H1 (cell line): ENCODE results near the gene INPP4B. TPM values are rescaled to one million over a fixed set of nuclear protein-coding genes. Genes with fewer than 3 reads are reported as not detected.

Experiments used
- CTCF ChIA-PET: fragments of 300-600 bp; sonication (Branson Sonifier 250); formaldehyde crosslinking; loops from one replicate; lab custom pipeline; 2021; ENCODE audit not compliant: partially characterized antibody; lab: Charles Lee
- POLR2A ChIA-PET: fragments of 300-600 bp; sonication (Branson Sonifier 250); formaldehyde crosslinking; loops from one replicate; lab custom pipeline; 2021; ENCODE audit warnings: inconsistent platforms; ENCODE audit not compliant: partially characterized antibody; lab: Charles Lee
- DNase-seq, 2 experiments: peaks; one replicate each; pipeline versions ENCODE4 v3.0.0 to v3.0.0-alpha.2; 2010 to 2022; ENCODE audit warnings: low spot score in 2 of 2, low read depth in 1 of 2, mixed read lengths in 1 of 2
- FAIRE-seq: peaks from 2 replicates; lab custom pipeline; 2011; peaks lifted over from hg19 to GRCh38; lab: Jason Lieb, UNC
- H2AFZ ChIP-seq: 2 replicates; pipeline ENCODE4 v1.8.1; 2012; ENCODE audit warnings: low read length, inconsistent platforms
- H2AK5ac ChIP-seq: 2 replicates; pipeline ENCODE4 v1.6.1; 2013; ENCODE audit warnings: low read depth, low read length
- H2BK120ac ChIP-seq: replicated peaks from 2 replicates; pipeline ENCODE3; 2013; ENCODE audit warnings: low read depth, low read length, inconsistent platforms
- H2BK12ac ChIP-seq: 2 replicates; pipeline ENCODE4 v1.6.1; 2013; ENCODE audit warnings: low read depth, low read length
- H2BK15ac ChIP-seq: 2 replicates; pipeline ENCODE4 v1.6.1; 2013; ENCODE audit warnings: low read length
- H2BK20ac ChIP-seq: 2 replicates; pipeline ENCODE4 v1.6.1; 2013; ENCODE audit warnings: low read length
- H2BK5ac ChIP-seq: 2 replicates; pipeline ENCODE4 v1.6.1; 2013; ENCODE audit warnings: low read depth, low read length
- H3K14ac ChIP-seq: 2 replicates; pipeline ENCODE4 v1.6.1; 2013; ENCODE audit warnings: inconsistent platforms; ENCODE audit not compliant: insufficient read length
- H3K18ac ChIP-seq: 2 replicates; pipeline ENCODE4 v1.6.1; 2013; ENCODE audit warnings: low read length; ENCODE audit errors: extremely low read depth
- H3K23ac ChIP-seq: 2 replicates; pipeline ENCODE4 v1.6.1; 2013; ENCODE audit warnings: inconsistent platforms; ENCODE audit not compliant: insufficient read length
- H3K23me2 ChIP-seq: 2 replicates; pipeline ENCODE4 v1.6.1; 2013; ENCODE audit warnings: low read depth, low read length
- H3K27ac ChIP-seq: 2 replicates; pipeline ENCODE4 v1.6.1; 2011; ENCODE audit warnings: low read depth, low read length, inconsistent platforms
- H3K27me3 ChIP-seq, 4 experiments: replicated peaks in 1 of 4; 1 replicate in 1 of 4; 2 replicates in 3 of 4; pipeline versions ENCODE4 v1.6.1 to v1.8.1; 2011 to 2013; ENCODE audit warnings: low read length in 3 of 4, mild to moderate bottlenecking in 3 of 4, inconsistent platforms in 2 of 4, mixed read lengths in 2 of 4, moderate library complexity in 1 of 4; ENCODE audit not compliant: control insufficient read depth in 3 of 4, insufficient read depth in 3 of 4; ENCODE audit errors: extremely low read depth in 1 of 4
- H3K36me3 ChIP-seq, 4 experiments: 2 replicates each; pipeline versions ENCODE4 v1.6.1 to v1.8.1; 2011 to 2013; ENCODE audit warnings: mild to moderate bottlenecking in 4 of 4, low read length in 3 of 4, moderate library complexity in 2 of 4, control low read depth in 1 of 4, inconsistent platforms in 1 of 4; ENCODE audit not compliant: insufficient read depth in 4 of 4, control insufficient read depth in 2 of 4
- H3K4ac ChIP-seq: replicated peaks from 2 replicates; pipeline ENCODE3; 2013; ENCODE audit warnings: low read length, low read depth, mixed read lengths, inconsistent platforms; ENCODE audit not compliant: insufficient read length
- H3K4me1 ChIP-seq, 4 experiments: replicated peaks in 1 of 4; 1 replicate in 1 of 4; 2 replicates in 3 of 4; pipeline versions ENCODE4 v1.6.1 to v1.8.1; 2011 to 2013; ENCODE audit warnings: low read length in 3 of 4, inconsistent platforms in 2 of 4, mixed read lengths in 1 of 4; ENCODE audit not compliant: insufficient read depth in 4 of 4, control insufficient read depth in 3 of 4
- H3K4me2 ChIP-seq, 2 experiments: 2 replicates each; pipeline versions ENCODE4 v1.6.1 to v1.8.1; 2011 to 2013; ENCODE audit warnings: low read depth in 2 of 2, low read length in 2 of 2, control low read depth in 1 of 2, inconsistent platforms in 1 of 2, mild to moderate bottlenecking in 1 of 2; ENCODE audit not compliant: insufficient read depth in 1 of 2
- H3K4me3 ChIP-seq, 4 experiments: fragments of 200-600, 300-600 bp in 1 of 4; sonication (generic), shearing (Covaris generic), sonication (Bioruptor Twin) in 1 of 4; 2 replicates each; pipeline versions ENCODE4 v1.5.1 to v1.8.1; 2011 to 2016; ENCODE audit warnings: low read length in 4 of 4, low read depth in 3 of 4, control low read depth in 2 of 4, inconsistent platforms in 2 of 4, mild to moderate bottlenecking in 2 of 4, mixed read lengths in 1 of 4, moderate library complexity in 1 of 4; ENCODE audit not compliant: insufficient read depth in 2 of 4; ENCODE audit errors: extremely low read depth in 1 of 4
- H3K56ac ChIP-seq: replicated peaks from 2 replicates; pipeline ENCODE3; 2013; ENCODE audit warnings: low read depth, mild to moderate bottlenecking, mixed read lengths, low read length, inconsistent platforms; ENCODE audit not compliant: insufficient read length
- H3K79me1 ChIP-seq: 2 replicates; pipeline ENCODE4 v1.6.1; 2013; ENCODE audit warnings: low read depth, low read length, control low read depth
- H3K79me2 ChIP-seq, 2 experiments: 2 replicates each; pipeline versions ENCODE4 v1.6.1 to v1.8.1; 2012 to 2013; ENCODE audit warnings: low read length in 2 of 2, mild to moderate bottlenecking in 2 of 2, inconsistent platforms in 1 of 2; ENCODE audit not compliant: insufficient read depth in 2 of 2, control insufficient read depth in 1 of 2
- H3K9ac ChIP-seq, 4 experiments: replicated peaks in 1 of 4; 1 replicate in 1 of 4; 2 replicates in 3 of 4; pipeline versions ENCODE4 v1.6.1 to v1.8.1; 2011 to 2013; ENCODE audit warnings: low read depth in 3 of 4, low read length in 3 of 4, control low read depth in 2 of 4, mild to moderate bottlenecking in 2 of 4, moderate library complexity in 2 of 4, inconsistent platforms in 1 of 4; ENCODE audit errors: extremely low read depth in 1 of 4
- H3K9me3 ChIP-seq, 2 experiments: 2 replicates each; pipeline versions ENCODE4 v1.6.1 to v1.8.1; 2012 to 2013; ENCODE audit warnings: mild to moderate bottlenecking in 2 of 2, moderate library complexity in 2 of 2, control low read depth in 1 of 2, inconsistent platforms in 1 of 2, low read depth in 1 of 2, low read length in 1 of 2, mixed read lengths in 1 of 2; ENCODE audit not compliant: insufficient read depth in 2 of 2
- H4K20me1 ChIP-seq, 2 experiments: replicated peaks in 1 of 2; 2 replicates each; pipeline versions ENCODE3 to v1.8.1; 2011 to 2013; ENCODE audit warnings: inconsistent platforms in 2 of 2, low read length in 2 of 2, mild to moderate bottlenecking in 1 of 2; ENCODE audit not compliant: insufficient read depth in 2 of 2, control insufficient read depth in 1 of 2
- H4K5ac ChIP-seq: 2 replicates; pipeline ENCODE4 v1.6.1; 2013; ENCODE audit warnings: low read length, low read depth, mixed read lengths, inconsistent platforms; ENCODE audit not compliant: insufficient read length
- H4K8ac ChIP-seq: 2 replicates; pipeline ENCODE4 v1.8.0; 2013; ENCODE audit warnings: mild to moderate bottlenecking, moderate library complexity, low read length, inconsistent platforms; ENCODE audit not compliant: insufficient read depth; ENCODE audit errors: extremely low read depth
- H4K91ac ChIP-seq: replicated peaks from 2 replicates; pipeline ENCODE3; 2013; ENCODE audit warnings: low read length, mixed read lengths, inconsistent platforms; ENCODE audit not compliant: insufficient read length
- CBX5 ChIP-seq: fragments of 300-800, 300-1000 bp; sonication (generic); IDR thresholded peaks from 2 replicates; pipeline ENCODE4 v1.7.1; 2016; ENCODE audit warnings: antibody characterized with exemption, low read length, low read depth
- EGR1 ChIP-seq: IDR thresholded peaks from 2 replicates; pipeline ENCODE4 v1.6.1; 2011; ENCODE audit warnings: low read depth, low read length, borderline replicate concordance
- HDAC6 ChIP-seq: IDR thresholded peaks from one replicate; pipeline ENCODE4 v1.7.1; 2012; ENCODE audit warnings: low read depth, mild to moderate bottlenecking, inconsistent platforms, low read length, moderate library complexity
- RAD21 ChIP-seq, 2 experiments: IDR thresholded peaks in 1 of 2; conservative IDR thresholded peaks in 1 of 2; 2 replicates each; pipeline ENCODE4 v1.6.1; 2011; ENCODE audit warnings: low read depth in 2 of 2, low read length in 2 of 2, improper control_type of control experiment in 1 of 2, inconsistent platforms in 1 of 2, mild to moderate bottlenecking in 1 of 2, moderate library complexity in 1 of 2
- RFX5 ChIP-seq: IDR thresholded peaks from 2 replicates; pipeline ENCODE4 v1.6.1; 2011; ENCODE audit warnings: low read depth, low read length, improper control_type of control experiment, borderline replicate concordance
- SUZ12 ChIP-seq: fragments of 200-600 bp; sonication (generic); IDR thresholded peaks from 2 replicates; pipeline ENCODE4 v1.6.1; 2012; ENCODE audit warnings: mild to moderate bottlenecking, inconsistent platforms, low read length, moderate library complexity, mixed read lengths
- ZNF274 ChIP-seq: IDR thresholded peaks from 2 replicates; pipeline ENCODE4 v1.7.0; 2012; ENCODE audit warnings: low read length, borderline replicate concordance; ENCODE audit errors: extremely low read depth
- WGBS, 2 experiments: shearing (Covaris generic) in 1 of 2; methylation state at CpG; one replicate each; pipeline versions ENCODE4 v1.1.6 to v1.1.7; 2013 to 2015; ENCODE audit warnings: low lambda C conversion rate in 2 of 2, mixed read lengths in 2 of 2, inconsistent platforms in 1 of 2, low coverage in 1 of 2, missing lambda C conversion rate in 1 of 2; ENCODE audit not compliant: insufficient replicate concordance in 2 of 2, insufficient coverage in 1 of 2, insufficient read length in 1 of 2; ENCODE audit errors: extremely low coverage in 1 of 2, missing lambda C conversion rate in 1 of 2; 5-methylcytosine and 5-hydroxymethylcytosine counted together
- polyA plus RNA-seq, 7 experiments: library from polyadenylated mRNA; depleted of rRNA in 3 of 7; stranded (reverse) in 5 of 7; unstranded in 2 of 7; fragments of >200 nt in 5 of 7; fragments of 200-250 nt in 2 of 7; gene quantifications; 1 replicate in 5 of 7; 2 replicates in 1 of 7; 4 replicates in 1 of 7; pipeline versions ENCODE4 v1.2.1 to v1.2.3, GENCODE V29; 2011 to 2013; ENCODE audit warnings: missing spikeins in 2 of 7, mixed read lengths in 2 of 7
- total RNA-seq: library from RNA; stranded (reverse); fragmentation: NEBNext Ultra II Directional; extraction: Animal tissue kit (Norgen Biotek cat#: 25700); gene quantifications from 2 replicates; pipeline ENCODE4 v1.2.1, GENCODE V29; 2021

The INPP4B gene
- total and polyA plus RNA-seq, 2 of the 8 experiments (the other 6 are each of a cell fraction or from before 2014, with no cell fraction given), result 0.11 to 0.54 TPM

DNA sequence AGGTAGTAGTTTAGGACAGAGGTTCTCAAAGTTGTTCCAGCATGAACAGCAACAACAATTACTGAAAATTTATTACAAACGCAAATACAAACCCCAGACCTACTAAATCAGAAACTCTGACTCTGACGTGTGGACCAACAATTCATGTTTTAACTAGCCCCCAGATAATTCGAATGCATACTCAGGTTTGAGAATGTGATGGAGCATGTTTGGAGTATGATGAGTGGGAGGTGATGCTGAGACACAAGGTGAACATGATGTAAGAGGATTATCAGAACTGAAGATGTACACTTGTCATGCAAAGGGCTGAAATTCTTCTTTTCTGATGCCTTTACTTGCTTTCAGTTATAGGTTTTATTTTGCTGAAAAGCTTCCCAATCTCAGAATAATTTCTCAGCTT is 323.0 kb downstream of the INPP4B start:
- no peaks in the 10 kb centered on the region for H3K4me1 ChIP-seq
- FAIRE-seq, result no peak

More for the DNA sequence above, 323.0 kb downstream of the INPP4B start:
- H2BK20ac ChIP-seq, result no peak overlapping the region
- H2AFZ ChIP-seq, result no peak overlapping the region
- no peak overlapping the region for H3K14ac ChIP-seq
- TF ChIP-seq RFX5, result no peak
- no peak for TF ChIP-seq RAD21 (IDR thresholded peaks at IDR 0.05 in 1 of 2, conservative IDR thresholded peaks at IDR 0.05 in 1 of 2; ENCODE audit: low read depth in 2 of 2, low read length in 2 of 2)
- no peak for TF ChIP-seq EGR1
- no peak for TF ChIP-seq ZNF274
- TF ChIP-seq HDAC6, result no peak
- no peak for TF ChIP-seq SUZ12
- no peak for TF ChIP-seq CBX5
- H3K23me2 ChIP-seq, result no peaks in the 10 kb centered on the region
- no peaks in the 10 kb centered on the region for H3K79me1 ChIP-seq
- H3K56ac ChIP-seq, result no peak overlapping the region
- no peak for DNase-seq
- H3K18ac ChIP-seq, result no peak overlapping the region
- no peak overlapping the region for H3K27ac ChIP-seq
- no peak overlapping the region for H3K4ac ChIP-seq
- CTCF ChIA-PET, result no interaction called here
- H3K27me3 ChIP-seq, result no peaks in the 10 kb centered on the region
- no peak overlapping the region for H2BK15ac ChIP-seq
- H4K5ac ChIP-seq, result no peak overlapping the region
- H3K4me2 ChIP-seq, result no peak overlapping the region
- H2BK5ac ChIP-seq, result no peak overlapping the region
- H4K91ac ChIP-seq, result no peak overlapping the region
- H3K4me3 ChIP-seq, result no peak overlapping the region
- H2BK120ac ChIP-seq, result no peak overlapping the region
- H3K36me3 ChIP-seq, result no peaks in the 10 kb centered on the region
- no peak overlapping the region for H2AK5ac ChIP-seq
- 86% methylated on average over 3 of the region's 3 CpGs; no CpG with 5 or more reads in 1 of the 2 experiments for WGBS, 2 experiments
- H4K20me1 ChIP-seq, result no peaks in the 10 kb centered on the region
- no peaks in the 10 kb centered on the region for H3K79me2 ChIP-seq
- no peak overlapping the region for H2BK12ac ChIP-seq
- H3K9ac ChIP-seq, result no peak overlapping the region
- no peak overlapping the region for H4K8ac ChIP-seq
- no peaks in the 10 kb centered on the region for H3K9me3 ChIP-seq
- no peak overlapping the region for H3K23ac ChIP-seq
- POLR2A ChIA-PET, result no interaction called here
